KMS-11 (cell line): Measurements from ENCODE around the gene LHX6.

Experiments used
- H2AFZ ChIP-seq: fragments of 200-600 bp; sonication (generic); 2 replicates; pipeline ENCODE4 v1.6.1; 2016; ENCODE audit warnings: antibody characterized with exemption, mixed run types, low read depth
- H3K27ac ChIP-seq: fragments of 200-600 bp; sonication (generic); 2 replicates; pipeline ENCODE4 v1.6.1; 2016; ENCODE audit warnings: mild to moderate bottlenecking, mixed run types
- H3K27me3 ChIP-seq: fragments of 200-600 bp; sonication (generic); 2 replicates; pipeline ENCODE4 v1.6.1; 2017; ENCODE audit warnings: mild to moderate bottlenecking, low read depth, mixed run types, moderate library complexity; ENCODE audit not compliant: insufficient read depth
- H3K36me3 ChIP-seq: fragments of 200-600 bp; sonication (generic); 2 replicates; pipeline ENCODE4 v1.6.1; 2017; ENCODE audit warnings: mild to moderate bottlenecking, mixed run types; ENCODE audit not compliant: insufficient read depth
- H3K4me1 ChIP-seq: fragments of 200-600 bp; sonication (generic); 2 replicates; pipeline ENCODE4 v1.6.1; 2016; ENCODE audit warnings: mild to moderate bottlenecking, low read depth, mixed run types; ENCODE audit not compliant: poor library complexity, severe bottlenecking
- H3K4me2 ChIP-seq: fragments of 200-600 bp; sonication (generic); 2 replicates; pipeline ENCODE4 v1.7.0; 2016; ENCODE audit warnings: mild to moderate bottlenecking, mixed run types
- H3K4me3 ChIP-seq: fragments of 200-600 bp; sonication (generic); IDR thresholded peaks from 2 replicates; pipeline ENCODE4 v1.6.1; 2017; ENCODE audit warnings: low read depth, low read length, mixed read lengths; ENCODE audit not compliant: insufficient read depth
- H3K79me2 ChIP-seq: fragments of 200-600 bp; sonication (generic); 2 replicates; pipeline ENCODE4 v1.6.1; 2016; ENCODE audit warnings: low read depth, mixed run types; ENCODE audit not compliant: insufficient read depth
- H3K9ac ChIP-seq: fragments of 200-600 bp; sonication (generic); 2 replicates; pipeline ENCODE4 v1.6.1; 2016; ENCODE audit warnings: mild to moderate bottlenecking, mixed run types
- H4K20me1 ChIP-seq: fragments of 200-600 bp; sonication (generic); 2 replicates; pipeline ENCODE4 v1.6.1; 2016; ENCODE audit warnings: mild to moderate bottlenecking, mixed run types; ENCODE audit not compliant: insufficient read depth
- TF ChIP-seq, protein P1 (sequence below): fragments of 200-600 bp; sonication (generic); conservative IDR thresholded peaks from 2 replicates; pipeline ENCODE4 v1.6.1; 2017; ENCODE audit warnings: low read depth, mild to moderate bottlenecking, antibody characterized with exemption, low read length, moderate library complexity, mixed read lengths

LHX6 gene

DNA sequence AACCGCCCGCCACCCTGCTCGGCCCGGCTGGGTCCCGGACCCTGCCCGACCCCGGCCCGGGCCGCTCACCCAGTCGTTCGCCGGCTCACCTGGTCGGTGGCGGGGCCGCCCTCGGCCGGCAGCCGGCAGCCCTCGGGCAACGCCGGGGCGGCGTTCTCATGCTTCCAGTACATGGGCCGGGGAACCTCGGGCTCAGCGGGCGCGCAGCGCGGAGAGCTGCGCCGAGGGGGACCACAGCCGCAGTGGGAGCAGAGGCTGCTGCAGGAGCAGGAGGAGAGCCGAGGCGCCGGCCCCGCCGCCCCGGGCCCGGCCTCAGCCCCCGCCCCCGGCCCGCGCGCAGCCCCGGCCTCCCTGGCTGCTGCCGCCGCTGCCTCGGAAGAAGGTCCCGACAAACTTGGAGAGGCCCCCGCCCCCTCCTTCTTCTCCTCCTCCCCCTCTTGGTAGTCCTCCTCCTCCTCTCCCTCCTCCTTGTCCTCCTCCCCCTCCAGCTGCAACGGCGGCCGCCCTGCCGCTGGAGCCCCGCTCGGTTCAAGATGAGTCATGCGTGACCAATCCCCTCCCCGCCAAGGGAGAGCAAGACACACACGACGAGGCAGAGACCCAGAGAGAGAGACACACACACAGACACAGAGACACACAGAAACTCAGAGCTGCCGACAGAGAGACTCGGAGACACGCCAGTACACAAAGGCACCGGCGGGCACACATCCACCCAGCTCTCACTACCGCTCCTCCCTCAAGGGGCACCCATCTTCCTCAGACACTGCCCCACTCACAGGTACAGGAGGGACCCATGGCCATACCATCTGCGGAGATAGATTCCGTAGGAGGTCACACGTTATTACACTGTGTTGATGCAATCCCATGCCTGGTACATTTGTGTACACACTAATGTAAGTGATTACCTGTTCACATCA lies at the start of gene LHX6:
Gene LHX6 (minus strand): TSS at position 390 of the 917 bp plus-strand sequence. CDS start 217 bp downstream, at position 173.
- H3K4me1 ChIP-seq, result no peaks in the 10 kb centered on the region
- H3K27me3 ChIP-seq, result no peaks in the 10 kb centered on the region
- no peak within 1 kb of the TSS for H2AFZ ChIP-seq
- H3K9ac ChIP-seq, result no peak within 1 kb of the TSS
- no peaks in the 10 kb centered on the region for H4K20me1 ChIP-seq
- H3K27ac ChIP-seq, result no peak within 1 kb of the TSS
- H3K79me2 ChIP-seq, result no peaks in the 10 kb centered on the region
- no peak within 1 kb of the TSS for H3K4me2 ChIP-seq
- no peak within 1 kb of the TSS for H3K4me3 ChIP-seq
- TF ChIP-seq, protein P1, sequence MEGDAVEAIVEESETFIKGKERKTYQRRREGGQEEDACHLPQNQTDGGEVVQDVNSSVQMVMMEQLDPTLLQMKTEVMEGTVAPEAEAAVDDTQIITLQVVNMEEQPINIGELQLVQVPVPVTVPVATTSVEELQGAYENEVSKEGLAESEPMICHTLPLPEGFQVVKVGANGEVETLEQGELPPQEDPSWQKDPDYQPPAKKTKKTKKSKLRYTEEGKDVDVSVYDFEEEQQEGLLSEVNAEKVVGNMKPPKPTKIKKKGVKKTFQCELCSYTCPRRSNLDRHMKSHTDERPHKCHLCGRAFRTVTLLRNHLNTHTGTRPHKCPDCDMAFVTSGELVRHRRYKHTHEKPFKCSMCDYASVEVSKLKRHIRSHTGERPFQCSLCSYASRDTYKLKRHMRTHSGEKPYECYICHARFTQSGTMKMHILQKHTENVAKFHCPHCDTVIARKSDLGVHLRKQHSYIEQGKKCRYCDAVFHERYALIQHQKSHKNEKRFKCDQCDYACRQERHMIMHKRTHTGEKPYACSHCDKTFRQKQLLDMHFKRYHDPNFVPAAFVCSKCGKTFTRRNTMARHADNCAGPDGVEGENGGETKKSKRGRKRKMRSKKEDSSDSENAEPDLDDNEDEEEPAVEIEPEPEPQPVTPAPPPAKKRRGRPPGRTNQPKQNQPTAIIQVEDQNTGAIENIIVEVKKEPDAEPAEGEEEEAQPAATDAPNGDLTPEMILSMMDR, result no peak
- H3K36me3 ChIP-seq, result no peaks in the 10 kb centered on the region

DNA sequence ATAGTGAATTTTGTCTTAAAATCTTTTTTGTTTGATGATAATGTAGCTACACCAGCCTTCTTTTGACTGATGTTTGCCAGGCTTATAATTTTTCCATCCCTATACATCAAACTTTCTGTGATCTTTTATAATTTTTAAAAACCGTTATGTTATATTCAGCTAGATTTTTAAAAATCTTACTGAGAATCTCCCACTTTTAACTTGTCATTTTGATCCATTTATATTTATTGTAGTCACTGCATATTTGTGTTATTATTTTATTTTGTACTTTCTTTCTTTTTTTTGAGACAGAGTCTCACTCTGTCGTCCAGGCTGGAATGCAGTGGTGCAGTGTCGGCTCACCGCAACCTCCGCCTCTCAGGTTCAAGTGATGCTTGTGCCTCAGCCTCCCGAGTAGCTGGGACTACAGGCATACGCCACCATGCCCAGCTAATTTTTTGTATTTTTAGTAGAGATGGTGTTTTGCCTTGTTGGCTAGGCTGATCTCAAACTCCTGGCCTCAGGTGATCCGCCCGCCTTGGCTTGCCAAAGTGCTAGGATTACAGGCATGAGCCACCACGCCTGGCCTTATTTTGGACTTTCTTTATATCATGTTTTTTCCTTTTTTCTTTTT lies 48.6 kb upstream of the LHX6 start:
- H3K79me2 ChIP-seq, result peaks cover 47% of the 10 kb centered on the region; the same call in 1 of the 2 replicates
- no peak overlapping the region for H3K4me2 ChIP-seq
- H3K4me3 ChIP-seq, result no peak overlapping the region
- H3K27me3 ChIP-seq, result no peaks in the 10 kb centered on the region
- 0 out of 2 replicates have a peak, but pooled peaks cover 4% of the 10 kb centered on the region for H3K36me3 ChIP-seq
- no peaks in the 10 kb centered on the region for H3K4me1 ChIP-seq
- no peak overlapping the region for H2AFZ ChIP-seq
- no peak overlapping the region for H3K27ac ChIP-seq
- H4K20me1 ChIP-seq, result no peaks in the 10 kb centered on the region
- TF ChIP-seq, protein P1, result no peak
- H3K9ac ChIP-seq, result no peak overlapping the region

DNA sequence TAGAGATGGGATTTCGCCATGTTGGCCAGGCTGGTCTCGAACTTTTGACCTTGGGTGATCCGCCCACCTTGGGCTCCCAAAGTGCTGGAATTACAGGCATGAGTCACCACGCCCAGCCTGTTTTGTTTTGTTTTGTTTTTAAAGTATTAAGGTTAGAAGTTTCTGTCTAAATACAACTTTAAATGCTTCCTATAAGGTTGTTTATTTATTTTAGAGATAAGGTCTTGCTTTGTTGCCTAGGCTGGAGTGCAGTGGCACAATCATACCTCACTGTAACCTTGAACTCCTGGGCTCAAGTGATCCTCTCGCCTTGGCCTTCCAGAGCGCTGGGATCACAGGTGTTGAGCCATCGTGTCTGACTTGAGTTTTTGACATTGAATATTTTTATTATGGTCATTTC lies 47.3 kb upstream of the LHX6 start:
- Histone ChIP-seq H3K27me3 (no peaks in the 10 kb centered on the region), H3K4me1 (no peaks in the 10 kb centered on the region), H4K20me1 (no peaks in the 10 kb centered on the region), H3K79me2 (peaks cover 47% of the 10 kb centered on the region; the same call in 1 of the 2 replicates), H3K4me2 (no peak overlapping the region), H3K36me3 (0 out of 2 replicates have a peak, but pooled peaks cover 4% of the 10 kb centered on the region), H3K9ac (no peak overlapping the region), H3K4me3 (no peak overlapping the region), H2AFZ (no peak overlapping the region), H3K27ac (no peak overlapping the region)
- TF ChIP-seq, protein P1, result no peak

DNA sequence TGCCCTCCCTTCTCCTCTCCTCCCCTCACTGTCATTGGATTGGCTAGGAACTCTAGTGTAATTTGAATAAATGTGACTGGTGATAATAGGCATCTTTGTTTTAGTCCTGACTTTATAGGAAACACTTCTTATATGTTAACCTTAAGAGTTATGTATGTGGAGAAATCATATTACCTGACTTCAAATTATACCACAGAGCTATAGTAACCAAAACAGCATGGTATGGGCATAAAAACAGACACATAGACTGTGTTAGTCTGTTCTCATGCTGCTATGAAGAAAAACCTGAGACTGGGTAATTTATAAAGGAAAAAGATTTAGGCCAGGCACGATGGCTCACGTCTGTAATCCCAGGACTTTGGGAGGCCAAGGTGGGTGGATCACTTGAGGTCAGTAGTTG lies 45.3 kb upstream of the LHX6 start:
- no peaks in the 10 kb centered on the region for H4K20me1 ChIP-seq
- H3K4me2 ChIP-seq, result no peak overlapping the region
- H3K4me3 ChIP-seq, result no peak overlapping the region
- no peaks in the 10 kb centered on the region for H3K27me3 ChIP-seq
- H3K9ac ChIP-seq, result no peak overlapping the region
- peaks cover 47% of the 10 kb centered on the region; the same call in 1 of the 2 replicates for H3K79me2 ChIP-seq
- no peaks in the 10 kb centered on the region for H3K4me1 ChIP-seq
- TF ChIP-seq, protein P1, result no peak
- no peak overlapping the region for H3K27ac ChIP-seq
- H2AFZ ChIP-seq, result no peak overlapping the region
- H3K36me3 ChIP-seq, result 0 out of 2 replicates have a peak, but pooled peaks cover 4% of the 10 kb centered on the region
